ENCODE results near the gene UPP2. TPM values are rescaled to one million over a fixed set of nuclear protein-coding genes. Genes with fewer than 3 reads are reported as not detected.

The UPP2 gene
- total RNA-seq, 4 donors from 2014 or later, result 0.28 TPM; not detected in 3

- Histone ChIP-seq H3K27ac (no peak overlapping the region), H3K4me1 (no peaks in the 10 kb centered on the region), H3K9me3 (no peaks in the 10 kb centered on the region), H3K27me3 (no peaks in the 10 kb centered on the region), H3K36me3 (no peaks in the 10 kb centered on the region), H3K4me3 (no peak overlapping the region)
- no peak for DNase-seq
- TF ChIP-seq CTCF (IDR thresholded peaks at IDR 0.05) (no peak), POLR2A (IDR thresholded peaks at IDR 0.05) (no peak)
- intact Hi-C loops (cut with DNase I; ENCODE audit: low total_unique reads), result no loop called here
Observed at GRCh38 chr2:158102446-158102845, 770 bp downstream of the UPP2 start.

GRCh38 chr2:158103411-158104012 lies 1.8 kb downstream of the UPP2 start:
- Histone ChIP-seq H3K4me3 (no peak overlapping the region), H3K4me1 (no peaks in the 10 kb centered on the region), H3K27ac (no peak overlapping the region), H3K27me3 (no peaks in the 10 kb centered on the region), H3K9me3 (no peaks in the 10 kb centered on the region), H3K36me3 (no peaks in the 10 kb centered on the region)
- intact Hi-C loops (cut with DNase I; ENCODE audit: low total_unique reads), result no loop called here
- no peak for DNase-seq
- TF ChIP-seq POLR2A (IDR thresholded peaks at IDR 0.05), result no peak
- TF ChIP-seq CTCF (IDR thresholded peaks at IDR 0.05), result no peak

- H3K9me3 ChIP-seq, result no peaks in the 10 kb centered on the region
- no peaks in the 10 kb centered on the region for H3K36me3 ChIP-seq
- no peak for DNase-seq
- no peak overlapping the region for H3K27ac ChIP-seq
- no peaks in the 10 kb centered on the region for H3K27me3 ChIP-seq
- intact Hi-C loops (cut with DNase I; ENCODE audit: low total_unique reads), result no loop called here
- H3K4me3 ChIP-seq, result no peak overlapping the region
- H3K4me1 ChIP-seq, result no peaks in the 10 kb centered on the region
- TF ChIP-seq POLR2A (IDR thresholded peaks at IDR 0.05) (no peak), CTCF (IDR thresholded peaks at IDR 0.05) (no peak)
Observed at GRCh38 chr2:158104903-158105302, 3.2 kb downstream of the UPP2 start.

GRCh38 chr2:158112992-158113391 lies 11.3 kb downstream of the UPP2 start:
- no peaks in the 10 kb centered on the region for H3K9me3 ChIP-seq
- H3K27ac ChIP-seq, result no peak overlapping the region
- no peaks in the 10 kb centered on the region for H3K4me1 ChIP-seq

More at GRCh38 chr2:158112992-158113391, 11.3 kb downstream of the UPP2 start:
- DNase-seq, result no peak
- Histone ChIP-seq H3K27me3 (no peaks in the 10 kb centered on the region), H3K4me3 (no peak overlapping the region), H3K36me3 (no peaks in the 10 kb centered on the region)
- intact Hi-C loops (cut with DNase I; ENCODE audit: low total_unique reads), result no loop called here
- TF ChIP-seq CTCF (IDR thresholded peaks at IDR 0.05) (no peak), POLR2A (IDR thresholded peaks at IDR 0.05) (no peak)

Data from uterus (tissue), 4 donors.